NCI-H82 (cell line): ENCODE data around the gene VDR.
"Not testable (repeated sequence)": the region's sequence is repeated elsewhere in the genome, so short reads cannot be mapped to it uniquely, and the experiment has no call there.

Experiments
- DNase-seq: peaks from one replicate; lab custom pipeline; 2025; lab: John Stamatoyannopoulos, UW

The VDR gene

GRCh38 chr12:47846294-47846996, 58.3 kb downstream of the VDR start:
- DNase-seq, result no peak

- no peak for DNase-seq
Measured at GRCh38 chr12:47845081-47845480, 59.7 kb downstream of the VDR start.

GRCh38 chr12:47844264-47845019, 60.4 kb downstream of the VDR start:
- no peak for DNase-seq

GRCh38 chr12:47843226-47843980, 61.4 kb downstream of the VDR start:
- peak; percentile 55 for DNase-seq

- DNase-seq, result not testable (repeated sequence)
Measured at GRCh38 chr12:47842543-47842942, 62.3 kb downstream of the VDR start.

GRCh38 chr12:47841910-47842309, 62.9 kb downstream of the VDR start:
- no peak for DNase-seq

GRCh38 chr12:47841501-47841900, 63.3 kb downstream of the VDR start:
- DNase-seq, result no peak

- DNase-seq, result no peak
Measured at GRCh38 chr12:47840571-47840970, 64.2 kb downstream of the VDR start.

GRCh38 chr12:47839214-47839876, 65.4 kb downstream of the VDR start:
- DNase-seq, result no peak

- peak; percentile 65 for DNase-seq
Measured at GRCh38 chr12:47838286-47838931, 66.4 kb downstream of the VDR start.

- peak; percentile 84 for DNase-seq
Measured at GRCh38 chr12:47837190-47838171, 67.3 kb downstream of the VDR start.

GRCh38 chr12:47835831-47836155, 69.0 kb downstream of the VDR start:
- DNase-seq, result no peak

- DNase-seq, result no peak
Measured at GRCh38 chr12:47835006-47835830, 69.6 kb downstream of the VDR start.

- DNase-seq, result no peak
Measured at GRCh38 chr12:47834199-47834903, 70.4 kb downstream of the VDR start.

- DNase-seq, result no peak
Measured at GRCh38 chr12:47833591-47834012, 71.2 kb downstream of the VDR start.

GRCh38 chr12:47832263-47832933, 72.4 kb downstream of the VDR start:
- no peak for DNase-seq

GRCh38 chr12:47829584-47829983, 75.2 kb downstream of the VDR start:
- DNase-seq, result no peak

- DNase-seq, result peak; percentile 37
Measured at GRCh38 chr12:47828976-47829482, 75.8 kb downstream of the VDR start.
